Activated CD8-positive, alpha-beta T cell treated with anti-CD3 and anti-CD28 coated beads, Interleukin-2, amount 10 ng/mL, durations not matched to agents 7 days and 5 days (primary cell): Measurements from ENCODE around the gene HEYL. TPM values are rescaled to one million over a fixed set of nuclear protein-coding genes. Genes with fewer than 3 reads are reported as not detected.

Experiments
- total RNA-seq, 2 experiments: library from RNA; stranded (reverse); gene quantifications; one replicate each; pipeline ENCODE4 v1.2.3, GENCODE V29; 2021

The HEYL gene
- total RNA-seq, 2 experiments from 2014 or later = not detected

Other genes starting within 250 kb of the HEYL start
- gene BMP8A, start 148.0 kb downstream of the HEYL start, total RNA-seq = under 1 TPM in 1 of 2 experiments, not detected in 1; 0.16 TPM
- gene PABPC4, start 62.9 kb downstream of the HEYL start, total RNA-seq = 100 to 1,000 TPM; 199 to 207 TPM
- not detected for gene NT5C1A, start 32.5 kb upstream of the HEYL start, total RNA-seq
- under 1 TPM; 0.47 to 0.55 TPM for gene HPCAL4, start 51.8 kb upstream of the HEYL start, total RNA-seq
- gene PPIE, start 99.2 kb upstream of the HEYL start, total RNA-seq = 10 to 100 TPM; 60.9 to 64.7 TPM
- under 1 TPM; 0.32 to 0.47 TPM for gene OXCT2, start 131.7 kb upstream of the HEYL start, total RNA-seq
- under 1 TPM; 0.08 to 0.26 TPM for gene BMP8B, start 149.2 kb upstream of the HEYL start, total RNA-seq
- 10 to 100 TPM; 18.2 to 18.8 TPM for gene TRIT1, start 243.9 kb upstream of the HEYL start, total RNA-seq